Left renal pelvis (tissue), 4 donors: Measurements from ENCODE around the gene RBBP9. TPM values are rescaled to one million over a fixed set of nuclear protein-coding genes. Genes with fewer than 3 reads are reported as not detected.
"Not testable (repeated sequence)": the region's sequence is repeated elsewhere in the genome, so short reads cannot be mapped to it uniquely, and the experiment has no call there.

Source experiments
- DNase-seq, 4 donors: peaks; one replicate each; pipeline ENCODE4 v3.0.0-alpha.2; 2013; ENCODE audit warnings: low read depth in 4 of 4, low spot score in 3 of 4
- polyA plus RNA-seq, 4 donors: library from polyadenylated mRNA; unstranded; fragments of 120-200 nt; gene quantifications; one replicate each; pipeline ENCODE4 v1.2.1, GENCODE V29; 2013; ENCODE audit not compliant: insufficient read length in 4 of 4

RBBP9 gene
- polyA plus RNA-seq, 4 donors: 27.3 to 37.3 (median 30.2) TPM

DNA sequence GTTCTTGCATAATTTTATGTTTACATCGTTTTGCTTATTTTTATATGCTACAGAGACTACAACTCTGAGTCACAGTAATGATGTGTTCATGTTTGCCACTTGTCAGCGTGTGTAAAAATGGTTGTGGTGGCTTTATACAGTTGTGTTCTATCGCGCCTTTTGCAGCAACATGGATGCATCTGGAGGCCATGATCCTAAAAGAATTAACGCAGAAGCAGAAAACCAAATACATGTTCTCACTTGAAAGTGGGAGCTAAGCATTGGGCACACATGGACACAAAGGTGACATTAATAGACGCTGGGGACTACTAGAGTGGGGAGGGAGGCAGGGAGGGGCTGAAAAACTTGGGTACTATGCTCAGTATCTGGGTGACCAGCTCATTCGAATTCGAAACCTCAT lies 9.7 kb upstream of the RBBP9 start:
- no peak for DNase-seq

DNA sequence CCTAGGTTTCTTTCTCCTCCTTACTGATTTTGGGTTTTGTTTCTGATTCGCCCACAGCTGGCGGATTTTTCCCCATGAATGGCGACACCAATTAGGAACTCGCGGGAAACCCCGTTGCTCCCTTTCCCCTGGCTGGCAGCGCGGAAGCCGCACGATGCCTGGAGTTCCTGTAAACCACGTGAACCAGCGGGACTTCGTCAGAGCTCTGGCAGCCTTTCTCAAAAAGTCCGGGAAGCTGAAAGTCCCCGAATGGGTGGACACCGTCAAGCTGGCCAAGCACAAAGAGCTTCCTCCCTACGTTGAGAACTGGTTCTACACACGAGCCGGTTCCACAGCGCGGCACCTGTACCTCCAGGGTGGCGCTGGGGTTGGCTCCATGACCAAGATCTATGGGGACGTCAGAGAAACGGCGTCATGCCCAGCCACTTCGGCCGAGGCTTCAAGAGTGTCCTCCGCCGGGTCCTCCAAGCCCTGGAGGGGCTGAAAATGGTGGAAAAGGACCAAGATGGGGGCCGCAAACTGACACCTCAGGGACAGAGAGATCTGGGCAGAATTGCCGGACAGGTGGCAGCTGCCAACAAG lies 7.5 kb upstream of the RBBP9 start:
- no peak for DNase-seq

DNA sequence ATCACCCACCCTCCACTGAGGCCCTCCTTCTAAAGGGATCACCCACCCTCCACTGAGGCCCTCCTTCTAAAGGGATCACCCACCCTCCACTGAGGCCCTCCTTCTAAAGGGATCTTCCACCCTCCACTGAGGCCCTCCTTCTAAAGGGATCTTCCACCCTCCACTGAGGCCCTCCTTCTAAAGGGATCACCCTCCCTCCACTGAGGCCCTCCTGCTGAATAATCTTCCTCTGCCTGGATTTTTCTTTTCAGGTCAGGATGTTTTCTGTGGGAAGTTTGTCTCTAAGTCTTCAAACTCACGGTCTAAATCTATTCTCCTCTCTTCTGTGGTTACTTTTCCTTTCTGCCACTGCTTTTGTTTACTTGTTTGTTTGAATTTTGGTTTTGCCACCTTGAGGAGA lies 4.6 kb upstream of the RBBP9 start:
- not testable (repeated sequence) for DNase-seq

DNA sequence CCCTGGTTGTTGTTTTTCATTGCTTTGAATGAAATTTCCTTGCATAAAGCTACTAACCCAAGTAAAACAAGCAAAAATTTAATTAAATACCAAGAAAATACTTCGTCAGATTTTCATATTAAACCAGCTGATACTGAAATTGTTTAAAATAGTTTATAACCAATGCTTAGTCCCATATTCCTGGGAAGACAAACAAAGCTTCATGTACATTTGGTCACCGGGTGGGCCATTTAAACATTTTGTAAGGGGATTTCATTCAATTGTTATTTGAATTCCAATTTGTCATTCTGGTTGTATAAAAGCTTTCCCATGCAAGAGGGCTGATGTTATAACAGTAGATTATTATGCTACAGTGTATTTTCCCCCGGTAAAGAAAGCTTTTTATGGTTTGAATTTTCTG lies 578 bp upstream of the RBBP9 start:
- no peak for DNase-seq

DNA sequence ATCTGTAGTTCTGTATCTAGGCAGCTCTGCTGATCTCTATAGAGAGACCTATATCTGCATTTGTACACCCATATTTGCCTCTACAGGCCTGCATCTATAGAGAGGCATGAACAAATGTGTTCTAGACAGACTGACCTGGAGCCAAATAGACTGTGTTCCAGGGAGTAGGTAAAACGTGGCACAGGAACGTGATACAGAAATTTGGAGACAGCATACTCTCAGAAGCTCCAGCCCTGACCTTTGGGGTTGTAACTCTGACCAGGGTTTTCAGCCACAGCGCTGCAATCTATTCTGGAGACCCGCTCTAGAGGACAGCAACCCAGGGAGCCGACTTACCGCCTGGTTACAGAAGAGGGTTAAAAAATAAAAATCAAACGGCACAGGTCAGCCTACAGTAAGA lies 983 bp downstream of the RBBP9 start:
- DNase-seq: no peak

DNA sequence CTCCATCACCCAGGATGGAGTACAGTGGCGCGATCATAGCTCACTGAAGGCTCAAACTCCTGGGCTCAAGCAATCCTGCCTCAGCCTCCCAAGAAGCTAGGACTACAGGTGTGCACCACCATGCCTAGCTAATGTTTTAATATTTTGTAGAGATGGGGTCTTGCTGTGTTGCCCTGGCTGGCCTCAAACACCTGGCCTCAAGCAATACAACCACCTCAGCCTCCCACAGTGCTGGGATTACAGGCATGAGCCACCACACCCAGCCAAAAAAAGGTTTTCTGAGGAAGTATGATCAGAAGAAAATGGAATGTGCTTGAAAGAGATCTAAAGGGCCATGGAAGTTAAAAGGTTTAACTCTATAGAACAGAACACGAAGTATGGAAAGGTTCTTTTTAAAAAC lies 8.7 kb downstream of the RBBP9 start:
- DNase-seq: no peak

DNA sequence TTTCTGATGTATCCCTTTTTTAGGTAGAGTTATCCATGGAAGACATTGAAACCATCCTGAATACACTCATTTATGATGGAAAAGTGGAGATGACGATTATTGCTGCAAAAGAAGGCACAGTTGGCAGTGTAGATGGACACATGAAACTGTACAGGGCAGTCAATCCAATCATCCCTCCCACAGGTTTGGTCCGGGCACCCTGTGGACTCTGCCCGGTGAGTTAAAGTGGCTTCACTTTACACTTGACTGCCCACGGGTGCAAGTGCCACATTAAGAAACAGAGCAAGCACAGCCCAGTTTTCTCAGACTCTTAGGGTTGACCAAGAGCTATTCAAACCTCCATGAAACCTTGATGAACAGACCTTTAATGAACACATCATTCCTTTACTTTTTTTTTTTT lies 15.4 kb downstream of the RBBP9 start:
- DNase-seq: no peak

DNA sequence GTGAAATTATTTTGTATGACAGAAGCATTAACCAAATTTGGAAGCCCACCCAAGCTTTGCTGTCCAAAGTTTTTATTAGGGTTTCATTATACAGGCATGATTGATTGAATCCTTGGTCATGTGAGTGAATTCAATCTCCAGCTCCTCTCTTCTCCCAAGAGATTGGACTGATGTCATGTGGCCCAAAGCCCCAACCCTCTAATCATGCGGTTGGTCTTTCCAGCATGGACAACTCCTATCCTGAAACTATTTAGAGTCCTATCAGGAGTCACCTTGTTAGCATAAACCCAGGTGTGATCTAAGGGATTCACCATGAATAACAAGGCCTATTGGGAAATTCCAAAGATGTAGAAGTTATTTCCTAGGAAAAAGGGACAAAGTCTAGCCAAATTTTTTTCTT lies 19.2 kb downstream of the RBBP9 start:
- no peak for DNase-seq

DNA sequence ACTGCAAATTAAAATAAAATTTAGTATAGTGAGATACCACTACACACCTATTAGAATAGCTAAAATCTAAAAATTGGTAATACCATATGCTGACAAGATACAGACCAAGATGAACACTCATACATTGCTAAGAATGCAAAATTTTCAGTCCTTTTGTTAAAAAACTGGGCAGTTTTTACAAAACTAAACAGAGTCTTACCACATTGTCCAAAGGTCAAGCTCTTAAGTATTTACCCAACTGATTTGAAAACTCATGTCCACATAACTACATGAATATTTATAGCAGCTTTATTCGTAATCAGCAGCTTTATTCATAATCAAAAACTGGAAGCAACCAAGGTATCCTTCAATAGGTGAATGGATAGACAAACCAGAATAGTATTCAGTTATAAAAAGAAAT lies 19.8 kb downstream of the RBBP9 start:
- DNase-seq: no peak

DNA sequence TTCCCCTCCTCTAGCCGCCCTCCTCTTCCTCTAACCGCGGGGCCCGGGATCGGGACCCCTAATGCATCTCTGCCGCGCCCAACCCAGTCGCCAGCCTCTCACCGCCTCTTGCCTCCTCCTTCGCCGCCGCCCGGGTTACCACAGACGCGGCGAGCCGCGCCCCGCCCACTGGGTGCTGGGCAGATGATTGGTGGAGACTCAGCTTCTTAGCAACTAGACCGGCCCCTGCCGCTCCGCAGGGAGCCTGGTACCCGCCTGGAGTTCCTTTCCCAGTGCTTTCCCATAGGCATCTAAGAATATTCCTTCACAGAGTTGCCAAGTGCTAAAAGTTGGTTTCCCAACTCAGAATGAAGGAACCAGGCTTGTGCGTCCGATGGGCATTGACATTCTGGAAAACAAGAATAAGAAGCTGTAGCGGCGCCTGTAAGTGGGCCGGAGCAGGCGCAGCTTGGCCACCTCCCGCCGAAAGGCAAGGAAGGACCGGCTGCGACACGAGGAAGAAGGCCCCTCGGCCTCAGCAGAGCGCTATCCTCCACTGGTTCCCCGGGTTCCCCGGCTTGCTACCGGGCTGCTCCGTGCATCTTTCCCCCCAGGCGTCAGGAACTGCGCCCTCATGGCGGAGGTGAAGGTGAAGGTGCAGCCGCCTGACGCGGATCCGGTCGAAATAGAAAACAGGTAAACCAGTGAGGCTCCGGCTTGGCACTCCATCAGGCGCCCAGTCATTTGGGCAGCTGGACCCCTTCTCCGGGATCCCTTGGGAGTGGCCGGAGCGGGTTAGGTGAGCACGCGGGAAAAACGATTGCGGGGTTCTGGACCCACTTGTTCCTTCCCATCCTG lies 29.9 kb downstream of the RBBP9 start, which contains the start of the genes DZANK1 and POLR3F:
TSS of gene DZANK1 (minus strand) at position 137 of the 837 bp plus-strand sequence. CDS start 1,672 bp downstream, outside the sequence.
TSS of gene POLR3F (plus strand) at position 497 of the 837 bp plus-strand sequence. CDS start at position 614, 117 bp downstream.
- peak; percentile 92 to 96 (median 93) for DNase-seq

DNA sequence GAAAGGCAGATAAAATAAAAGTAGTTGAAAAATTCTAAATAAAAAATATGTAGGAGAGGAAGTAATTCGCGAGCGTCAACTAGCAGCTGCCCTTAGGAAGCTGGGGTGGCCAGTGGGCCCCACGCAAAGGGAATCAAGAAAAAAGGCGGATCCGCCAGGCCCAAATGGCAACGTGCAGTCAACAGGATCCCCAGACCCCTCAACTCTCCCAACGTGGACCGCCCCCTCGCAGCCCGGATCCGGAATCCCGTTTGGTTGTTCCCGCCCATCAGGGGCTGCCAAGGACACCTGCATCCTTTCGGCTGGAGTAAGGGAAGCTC lies 30.5 kb downstream of the RBBP9 start:
- DNase-seq: peak in 1 of 4 donors; percentile 60

DNA sequence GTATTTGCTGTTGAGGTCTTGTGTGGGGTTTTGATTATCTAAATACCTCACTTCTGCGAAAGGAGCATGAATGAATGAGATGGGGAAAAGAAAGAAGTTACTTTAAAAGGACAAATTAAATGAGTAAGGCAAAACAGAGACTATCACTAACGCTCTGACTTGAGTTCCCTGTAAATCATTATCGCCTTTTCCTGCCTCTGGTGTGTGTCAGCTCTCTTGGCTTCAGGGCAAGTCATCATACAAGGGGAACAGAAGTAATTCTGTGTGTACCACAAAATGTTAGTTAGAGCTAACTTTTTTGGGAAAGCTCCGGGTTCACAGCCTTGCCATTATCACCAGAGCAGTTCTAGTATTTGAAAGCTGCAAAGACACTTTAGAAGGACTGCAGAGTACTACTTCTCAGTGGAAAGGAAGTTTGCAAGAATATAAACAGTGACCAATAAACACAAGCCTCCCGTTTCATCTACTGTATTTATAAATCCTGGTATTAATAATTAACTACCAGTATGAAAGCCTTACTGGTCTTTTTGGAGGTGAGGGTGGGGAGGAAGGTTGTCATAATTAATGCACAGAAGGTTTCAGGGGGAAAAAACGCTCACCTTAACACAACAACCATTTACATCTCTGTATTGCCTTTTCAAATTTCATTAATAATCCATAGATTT lies 31.4 kb downstream of the RBBP9 start:
- no peak for DNase-seq

DNA sequence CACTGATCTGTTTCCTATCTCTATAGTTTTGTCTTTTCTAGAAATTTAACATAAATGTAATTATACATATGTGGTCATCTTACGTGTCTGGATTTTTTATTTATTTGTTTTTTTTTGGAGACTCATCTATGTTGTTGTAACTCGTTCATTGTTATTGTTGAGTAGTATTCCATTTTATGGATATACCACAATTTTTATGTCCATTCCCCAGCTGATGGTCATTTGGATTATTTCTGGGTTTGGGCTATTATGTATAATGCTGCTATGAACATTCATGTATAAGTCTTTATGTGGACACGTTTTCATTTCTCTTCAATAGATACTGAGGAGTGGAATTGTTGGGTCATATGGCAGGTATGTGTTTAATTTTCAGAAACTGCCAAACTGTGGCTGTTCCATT lies 40.4 kb downstream of the RBBP9 start:
- no peak for DNase-seq

DNA sequence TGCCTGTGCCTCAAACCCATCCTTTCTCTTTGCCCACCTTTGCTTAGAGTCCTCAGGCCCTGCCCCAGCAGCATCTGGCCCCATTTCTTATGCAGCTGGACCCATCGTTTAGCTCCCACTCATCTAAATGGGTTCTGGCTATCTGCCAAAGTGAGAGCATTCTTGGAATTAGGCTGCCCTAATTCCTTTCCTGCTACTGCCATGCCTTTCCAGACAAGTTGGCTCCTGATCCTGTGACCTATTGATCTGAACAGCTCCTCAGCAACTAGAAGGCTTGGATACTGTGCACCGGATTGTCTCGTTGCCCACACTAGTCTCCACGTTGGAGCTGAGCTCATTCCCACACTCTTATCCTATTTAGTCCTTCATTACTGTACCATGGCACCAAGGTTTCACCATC lies 53.1 kb downstream of the RBBP9 start:
- no peak for DNase-seq

DNA sequence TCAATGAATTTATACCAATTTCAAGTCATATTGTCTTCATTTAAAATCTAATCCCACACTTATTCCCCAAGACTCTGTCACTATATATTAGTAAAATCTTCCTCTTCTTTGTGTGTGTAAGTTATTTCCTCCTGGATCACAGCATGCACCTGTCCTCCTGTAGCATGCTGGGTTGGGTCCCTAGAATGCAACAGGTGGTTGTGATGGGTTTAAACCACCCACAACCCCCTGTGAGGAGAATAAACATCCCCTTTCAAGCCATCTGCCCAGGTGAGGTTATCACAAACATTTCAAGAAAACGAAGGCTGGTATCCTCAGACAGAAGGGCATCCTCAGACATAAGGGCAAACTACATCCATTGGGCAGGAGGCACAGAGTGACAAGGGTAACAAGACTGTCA lies 56.6 kb downstream of the RBBP9 start:
- DNase-seq: no peak

DNA sequence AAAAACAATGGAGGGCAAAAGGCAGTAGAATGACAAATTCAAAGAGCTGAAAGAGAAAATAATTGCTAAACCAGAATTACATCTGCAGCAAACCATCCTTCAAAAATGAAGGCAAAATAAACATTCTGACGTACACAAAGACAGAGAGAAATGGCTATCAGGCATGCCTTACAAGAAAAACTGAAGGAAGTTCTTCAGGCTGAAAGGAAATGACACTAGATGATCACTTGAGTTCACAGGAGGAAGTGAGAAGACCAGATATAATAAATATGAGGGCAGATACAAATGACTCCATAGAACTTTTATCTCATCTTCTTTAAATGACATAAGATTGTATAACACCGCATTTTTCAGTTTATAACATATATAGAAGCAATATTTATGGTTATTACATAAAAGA lies 60.2 kb downstream of the RBBP9 start:
- DNase-seq: no peak

Other genes starting within 250 kb of the RBBP9 start
- 10 to 100 TPM; 24.9 to 36.3 (median 27.5) TPM for gene ZNF133, start 208.7 kb downstream of the RBBP9 start, polyA plus RNA-seq
- gene DZANK1, start 30.2 kb downstream of the RBBP9 start, polyA plus RNA-seq: 10 to 100 TPM in 1 of 4 donors, 1 to 10 TPM in 3; 5.0 to 10.3 (median 6.7) TPM
- 10 to 100 TPM; 17.3 to 21.9 (median 19.3) TPM for gene POLR3F, start 29.8 kb downstream of the RBBP9 start, polyA plus RNA-seq
- 10 to 100 TPM; 32.7 to 67.3 (median 60.1) TPM for gene SEC23B, start 10.7 kb upstream of the RBBP9 start, polyA plus RNA-seq
- gene SMIM26, start 70.2 kb upstream of the RBBP9 start, polyA plus RNA-seq: 100 to 1,000 TPM in 1 of 4 donors, 10 to 100 TPM in 3; 79.9 to 104 (median 80.1) TPM
- gene DTD1, start 90.8 kb upstream of the RBBP9 start, polyA plus RNA-seq: 10 to 100 TPM; 24.2 to 28.5 (median 25.3) TPM